HL-60 (cell line): ENCODE results near the gene GOLM1.

Experiments used
- DNase-seq, 2 experiments: peaks; one replicate each; pipeline ENCODE4 v3.0.0-alpha.2; 2010 to 2020; ENCODE audit warnings: low read depth in 1 of 2, low spot score in 1 of 2
- H3K27ac ChIP-seq: fragments of 250-450 bp; sonication (Bioruptor Pico); replicated peaks from 2 replicates; pipeline ENCODE4 v1.5.1; 2020; ENCODE audit warnings: mild to moderate bottlenecking, moderate library complexity
- H3K27me3 ChIP-seq: fragments of 250-450 bp; sonication (Bioruptor Pico); 2 replicates; pipeline ENCODE4 v1.5.1; 2021; ENCODE audit warnings: mild to moderate bottlenecking, moderate library complexity; ENCODE audit not compliant: insufficient read depth, poor library complexity, severe bottlenecking
- H3K4me3 ChIP-seq: replicated peaks from 2 replicates; pipeline ENCODE4 v1.5.1; 2011; ENCODE audit warnings: mild to moderate bottlenecking, control low read depth, low read length; ENCODE audit not compliant: insufficient read depth
- CTCF ChIP-seq: IDR thresholded peaks from one replicate; pipeline ENCODE4 v1.5.1; 2011; ENCODE audit warnings: low read length, control low read depth, inconsistent platforms; ENCODE audit not compliant: insufficient read depth
- GABPA ChIP-seq: IDR thresholded peaks from 2 replicates; pipeline ENCODE4 v1.6.1; 2012; ENCODE audit warnings: low read depth
- POLR2AphosphoS5 ChIP-seq: IDR thresholded peaks from 2 replicates; pipeline ENCODE4 v1.6.1; 2012; ENCODE audit warnings: low read depth
- REST ChIP-seq: IDR thresholded peaks from 2 replicates; pipeline ENCODE4 v1.6.1; 2012; ENCODE audit warnings: low read depth; ENCODE audit not compliant: insufficient replicate concordance
- SPI1 ChIP-seq: IDR thresholded peaks from 2 replicates; pipeline ENCODE4 v1.6.1; 2012; ENCODE audit warnings: low read depth, mild to moderate bottlenecking, borderline replicate concordance

The GOLM1 gene

GRCh38 chr9:85994191-85994590, 105.2 kb downstream of the GOLM1 start:
- no peaks in the 10 kb centered on the region for H3K27me3 ChIP-seq
- no peak for TF ChIP-seq POLR2AphosphoS5
- no peak for TF ChIP-seq GABPA
- no peak for TF ChIP-seq CTCF
- TF ChIP-seq REST, result no peak
- no peak for TF ChIP-seq SPI1
- no peak overlapping the region for H3K27ac ChIP-seq
- no peak overlapping the region for H3K4me3 ChIP-seq
- no peak for DNase-seq

- Histone ChIP-seq H3K4me3 (no peak overlapping the region), H3K27ac (no peak overlapping the region), H3K27me3 (no peaks in the 10 kb centered on the region)
- DNase-seq, result no peak
- no peak for TF ChIP-seq CTCF
- TF ChIP-seq SPI1, result no peak
- no peak for TF ChIP-seq REST
- no peak for TF ChIP-seq POLR2AphosphoS5
- TF ChIP-seq GABPA, result no peak
These were observed 112.1 kb downstream of the GOLM1 start for GRCh38 chr9:85987236-85987635.

GRCh38 chr9:85984457-85984856, 114.9 kb downstream of the GOLM1 start:
- no peak for DNase-seq
- no peak overlapping the region for H3K27ac ChIP-seq
- no peaks in the 10 kb centered on the region for H3K27me3 ChIP-seq
- H3K4me3 ChIP-seq, result no peak overlapping the region
- TF ChIP-seq POLR2AphosphoS5 (no peak), REST (no peak), SPI1 (no peak), CTCF (no peak)
